CD4-positive, alpha-beta T cell treated with Interleukin-1 beta for 1 hour (primary cell): Measurements from ENCODE around the gene SHMT2.

Experiments
- DNase-seq, 2 donors: peaks; one replicate each; pipeline ENCODE4 v3.0.0-alpha.2; 2020 to 2022

Gene SHMT2

DNA sequence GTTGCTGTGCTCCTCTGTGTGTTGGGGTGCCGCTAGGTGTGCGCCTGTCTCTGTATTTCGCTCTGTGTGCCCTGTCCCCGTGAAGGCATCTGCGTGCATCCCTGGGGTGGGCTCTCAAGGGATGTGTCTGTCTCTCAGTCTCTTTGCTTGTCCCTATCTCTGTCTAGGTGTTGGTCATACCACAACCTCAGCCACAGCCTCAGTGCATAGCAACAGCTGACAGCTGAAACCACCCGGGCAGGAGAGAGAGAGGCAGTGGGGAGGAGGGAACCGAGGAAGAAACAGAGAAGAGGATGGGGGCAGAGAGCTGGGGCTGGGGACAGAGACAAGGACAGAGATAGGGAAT lies 13.9 kb upstream of the SHMT2 start:
- DNase-seq: peak; percentile 56 to 59

DNA sequence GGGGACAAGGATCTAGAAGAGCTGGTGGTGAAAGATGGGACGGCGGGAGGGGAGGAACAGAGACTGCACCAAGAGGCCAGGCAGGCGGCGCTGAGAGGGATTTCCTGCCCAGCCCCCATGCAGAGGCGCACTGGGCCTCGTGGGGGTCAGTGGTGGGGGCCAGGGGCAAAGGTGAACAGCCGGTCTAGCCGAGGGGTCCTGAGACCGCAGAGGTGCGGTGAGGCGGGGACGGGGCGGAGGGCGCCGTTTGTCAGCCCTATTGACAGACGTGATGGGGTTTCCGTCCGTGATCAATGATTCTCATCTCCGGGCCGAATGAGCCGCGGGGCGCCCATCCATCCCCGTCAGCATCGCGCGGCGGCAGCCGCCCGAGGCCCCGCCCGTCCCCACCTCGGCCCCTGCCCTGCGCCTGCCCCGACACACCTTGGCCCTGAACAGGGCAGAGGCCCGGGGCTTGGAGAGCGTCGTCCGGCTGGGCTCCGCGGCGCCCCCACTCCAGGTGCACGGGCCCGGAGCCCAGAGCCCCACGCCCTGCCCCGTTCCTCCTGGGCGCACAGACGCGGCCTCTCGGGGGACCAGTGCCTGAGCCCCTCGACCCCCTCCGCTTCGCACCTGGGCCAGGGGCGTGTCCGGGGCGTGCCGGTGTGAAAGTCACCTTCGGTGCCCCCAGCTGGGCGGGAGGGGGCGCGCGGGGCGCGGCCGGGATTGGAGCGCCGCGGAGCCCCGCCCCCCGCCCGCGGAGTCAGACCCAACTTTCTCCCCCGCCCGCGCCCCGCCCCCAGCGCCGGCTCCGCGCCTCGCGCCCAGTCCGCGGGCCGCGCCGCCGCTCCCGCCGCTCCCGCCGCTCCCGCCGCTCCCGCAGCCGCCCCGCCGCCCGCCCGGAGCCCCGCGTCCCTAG lies 13.2 kb upstream of the SHMT2 start, which contains the start of gene NXPH4:
TSS of gene NXPH4 (plus strand) at position 781 of the 898 bp plus-strand sequence. CDS start 176 bp downstream, outside the sequence.
- DNase-seq: peak; percentile 62 to 71

DNA sequence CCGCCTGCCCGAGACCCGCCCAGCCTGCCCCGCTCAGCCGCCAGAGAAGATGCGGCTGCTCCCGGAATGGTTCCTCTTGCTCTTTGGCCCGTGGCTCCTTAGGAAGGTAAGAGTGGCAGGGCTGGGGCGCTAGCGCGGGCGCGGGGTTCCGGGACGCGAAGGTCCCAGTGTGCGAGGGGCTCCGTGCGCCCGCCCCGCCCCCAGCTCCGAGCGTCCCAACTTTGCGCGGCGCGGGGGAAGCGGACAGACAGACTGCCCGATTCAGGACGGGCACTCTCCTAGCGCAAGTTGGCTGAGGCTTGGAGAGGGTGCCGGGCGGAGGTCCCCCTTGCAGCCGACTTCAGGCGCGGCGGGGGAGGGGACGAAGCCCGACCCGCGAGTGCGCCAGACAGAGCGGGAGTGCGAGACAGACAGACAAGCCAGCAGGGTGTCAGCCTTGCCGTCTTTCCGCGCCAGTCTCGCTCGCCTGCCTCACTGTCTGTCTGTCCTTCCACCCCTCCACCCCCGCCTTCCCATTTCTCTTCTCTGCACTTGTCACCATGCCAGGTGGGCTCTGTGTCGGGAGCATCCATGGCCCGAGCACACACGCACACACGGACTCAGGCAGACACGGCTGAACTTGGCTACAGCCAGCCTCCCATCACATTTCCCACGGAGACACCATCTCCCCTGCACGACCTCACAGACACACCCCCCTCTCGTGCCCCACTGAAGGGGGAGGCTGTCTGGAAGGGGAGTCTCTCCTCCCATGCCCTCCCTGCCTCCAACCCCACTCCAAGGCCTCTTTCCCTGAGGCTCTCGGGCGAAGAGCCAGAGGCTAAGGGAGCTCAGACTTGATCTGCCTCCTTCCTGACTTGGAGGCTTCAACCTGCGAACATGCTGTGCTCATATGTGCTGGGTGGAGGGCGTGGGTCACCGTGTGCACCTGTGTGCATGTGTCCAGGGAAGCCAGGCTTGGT lies 12.3 kb upstream of the SHMT2 start:
- DNase-seq: peak in 1 of 2 donors; percentile 52

DNA sequence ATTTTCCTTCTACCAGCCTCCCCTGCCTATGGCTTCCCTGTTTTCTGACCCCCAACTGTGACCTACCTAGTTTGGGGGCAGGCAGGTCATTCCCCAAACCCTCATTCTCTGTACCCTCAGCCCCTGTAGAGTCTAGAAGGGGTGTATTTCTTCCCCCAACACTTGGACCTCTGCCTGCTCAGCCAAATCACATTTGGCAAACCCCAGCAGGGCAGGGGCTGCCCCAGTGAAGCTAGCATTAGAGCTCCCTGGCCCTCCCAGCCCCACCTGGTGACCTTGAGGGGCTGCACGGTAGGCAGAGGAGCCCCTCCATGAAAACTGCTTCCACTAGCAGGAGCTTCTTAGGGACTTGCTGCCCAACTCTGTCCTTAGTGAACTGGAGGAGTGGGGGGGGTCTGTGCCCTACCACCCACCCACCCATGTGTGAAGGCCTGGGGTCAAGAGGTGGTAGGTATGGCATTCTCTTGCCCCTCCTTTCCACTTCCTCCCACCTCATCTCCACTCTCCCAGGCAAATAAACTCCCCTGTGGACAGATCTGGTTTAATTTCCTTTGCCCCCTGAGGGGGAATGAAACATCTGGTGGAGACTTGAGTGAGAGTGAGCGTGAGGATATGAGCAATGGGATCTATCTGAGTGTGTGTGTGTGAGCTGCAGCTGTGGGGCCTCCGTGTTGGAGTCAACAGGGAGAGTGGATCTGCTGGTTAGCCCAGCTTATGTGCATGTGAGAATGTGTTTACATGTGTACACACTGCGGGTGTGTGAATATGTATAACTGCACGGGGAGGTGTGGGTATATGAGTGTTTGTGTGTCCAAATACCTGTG lies 11.3 kb upstream of the SHMT2 start:
- no peak for DNase-seq

DNA sequence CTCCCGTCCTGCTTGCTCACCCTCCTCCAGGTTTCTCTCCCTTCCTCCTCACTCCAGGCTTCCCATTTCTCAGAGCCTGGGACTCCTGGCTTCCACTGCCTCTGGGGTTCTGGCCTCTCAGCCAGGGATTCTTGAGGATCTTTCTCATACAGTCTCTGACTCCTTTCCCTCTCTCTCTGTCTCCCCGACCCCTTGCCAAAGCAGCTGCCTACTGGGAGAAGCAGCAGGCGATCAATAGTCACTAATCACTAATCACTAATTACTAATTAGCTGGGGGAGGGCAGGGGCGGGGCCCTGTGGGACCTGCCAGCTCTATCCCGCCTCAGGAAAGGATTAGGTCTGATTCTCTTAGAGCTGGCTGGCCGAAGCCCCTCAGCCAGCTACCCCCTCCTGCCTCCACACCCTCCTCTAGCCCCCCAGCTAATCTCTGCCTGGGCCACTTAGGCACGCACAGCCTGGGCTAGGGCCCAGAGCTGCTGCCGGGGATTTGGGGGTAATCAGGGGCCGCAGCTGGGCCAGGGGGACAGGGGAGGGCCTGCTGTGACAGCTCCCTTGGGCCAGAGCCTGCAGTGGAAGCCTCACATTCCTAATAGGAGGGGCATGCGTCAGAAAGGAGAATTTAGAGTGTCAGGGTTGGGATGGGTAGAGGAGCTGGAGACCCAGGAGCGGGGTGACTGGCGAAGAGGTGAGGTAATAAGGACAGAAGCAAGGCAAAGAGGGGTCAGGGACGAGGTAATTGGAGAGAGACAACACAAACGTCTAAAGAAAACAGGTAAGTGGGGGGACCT lies 10.1 kb upstream of the SHMT2 start:
- no peak for DNase-seq

DNA sequence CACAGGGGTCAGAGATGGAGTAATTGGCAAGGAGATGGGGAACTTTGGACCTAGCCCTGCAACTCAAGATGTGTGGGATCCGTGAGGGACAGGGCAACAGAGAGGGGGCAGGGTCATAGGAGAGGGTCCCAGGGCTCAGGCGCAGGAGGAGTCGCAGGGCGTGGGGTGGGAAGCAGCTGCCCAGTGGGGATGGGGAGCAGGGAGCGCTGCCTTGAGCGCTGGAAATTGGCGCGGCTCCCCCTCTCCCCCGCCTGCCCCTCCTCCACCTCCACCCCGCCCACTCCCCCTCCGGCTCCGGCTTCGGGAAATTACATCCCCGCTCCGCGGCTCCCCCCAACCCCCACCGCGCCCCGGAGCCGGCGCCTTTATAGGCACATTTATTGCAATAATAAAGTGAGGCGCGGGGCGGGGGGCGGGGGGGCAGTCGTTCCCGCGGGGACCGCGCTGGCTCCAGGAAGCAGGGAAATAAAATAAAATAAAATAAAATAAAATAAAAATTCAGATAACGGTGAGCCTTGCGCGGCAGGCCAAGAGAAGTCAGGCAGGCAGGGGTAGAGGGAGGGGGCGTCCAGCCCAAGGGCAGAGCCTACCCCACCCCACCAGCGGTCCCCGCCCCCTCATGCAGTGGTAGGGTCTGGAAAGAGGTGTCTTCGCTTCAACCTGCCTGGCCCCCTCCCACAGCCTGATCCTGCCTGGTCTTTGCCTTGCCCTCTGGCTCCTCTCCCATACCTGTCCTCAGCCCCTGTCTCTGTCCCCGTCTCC lies 9.3 kb upstream of the SHMT2 start:
- DNase-seq: no peak

DNA sequence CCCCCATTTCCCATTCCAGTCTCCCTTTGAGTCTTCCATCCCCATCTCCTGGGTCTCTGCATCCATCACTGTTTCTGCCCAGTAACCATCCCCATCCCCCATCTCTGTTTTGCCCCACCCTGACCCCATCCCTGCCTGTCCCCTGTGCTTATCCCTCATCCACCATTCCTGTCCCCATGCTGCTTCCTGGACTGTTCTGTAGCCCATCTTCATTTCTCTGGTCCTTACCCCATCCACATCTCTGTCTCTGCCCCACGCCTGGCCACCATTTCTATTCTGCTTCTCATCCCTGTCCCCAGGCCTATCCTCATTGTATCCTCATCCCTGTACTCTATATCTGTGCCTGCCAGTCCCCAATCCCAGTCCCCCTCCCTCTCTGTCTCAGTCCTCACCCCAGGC lies 8.7 kb upstream of the SHMT2 start:
- DNase-seq: no peak

DNA sequence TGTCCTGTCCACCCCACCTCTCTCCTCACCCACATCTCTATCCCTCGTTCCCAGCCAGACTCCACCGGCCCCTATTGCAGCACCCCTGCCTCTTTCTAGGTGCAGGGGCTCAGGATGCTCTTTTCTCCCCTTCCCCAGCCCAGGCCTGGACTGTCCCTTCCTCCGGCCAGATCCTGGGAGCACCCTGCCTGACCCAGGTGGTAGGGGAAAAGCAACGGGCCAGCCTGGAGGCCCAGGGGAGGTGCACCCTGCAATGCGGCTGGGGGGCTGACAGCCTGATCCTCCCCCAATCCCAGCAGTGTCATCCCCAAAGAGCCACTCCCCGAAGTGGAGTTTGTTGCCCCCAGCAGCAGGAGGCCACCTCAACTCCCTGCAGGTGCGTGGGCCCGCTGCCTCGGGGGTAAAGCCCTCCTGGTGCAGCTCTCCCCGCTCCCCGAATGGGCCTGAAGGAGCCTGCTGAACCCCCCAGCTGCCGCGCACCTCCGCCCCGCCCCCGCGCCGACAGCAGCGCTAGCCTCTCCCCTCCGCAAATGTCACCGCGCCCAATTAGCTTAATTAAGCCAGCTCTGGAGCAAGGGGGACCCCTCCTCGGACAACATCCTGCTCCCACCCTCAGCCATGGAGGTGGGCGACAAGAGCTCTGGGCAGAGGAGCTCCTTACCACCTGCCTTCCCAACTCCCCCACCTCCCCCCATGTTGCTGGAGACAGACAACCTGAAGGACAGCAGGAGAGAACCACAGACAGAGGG lies 8.2 kb upstream of the SHMT2 start:
- DNase-seq: no peak

DNA sequence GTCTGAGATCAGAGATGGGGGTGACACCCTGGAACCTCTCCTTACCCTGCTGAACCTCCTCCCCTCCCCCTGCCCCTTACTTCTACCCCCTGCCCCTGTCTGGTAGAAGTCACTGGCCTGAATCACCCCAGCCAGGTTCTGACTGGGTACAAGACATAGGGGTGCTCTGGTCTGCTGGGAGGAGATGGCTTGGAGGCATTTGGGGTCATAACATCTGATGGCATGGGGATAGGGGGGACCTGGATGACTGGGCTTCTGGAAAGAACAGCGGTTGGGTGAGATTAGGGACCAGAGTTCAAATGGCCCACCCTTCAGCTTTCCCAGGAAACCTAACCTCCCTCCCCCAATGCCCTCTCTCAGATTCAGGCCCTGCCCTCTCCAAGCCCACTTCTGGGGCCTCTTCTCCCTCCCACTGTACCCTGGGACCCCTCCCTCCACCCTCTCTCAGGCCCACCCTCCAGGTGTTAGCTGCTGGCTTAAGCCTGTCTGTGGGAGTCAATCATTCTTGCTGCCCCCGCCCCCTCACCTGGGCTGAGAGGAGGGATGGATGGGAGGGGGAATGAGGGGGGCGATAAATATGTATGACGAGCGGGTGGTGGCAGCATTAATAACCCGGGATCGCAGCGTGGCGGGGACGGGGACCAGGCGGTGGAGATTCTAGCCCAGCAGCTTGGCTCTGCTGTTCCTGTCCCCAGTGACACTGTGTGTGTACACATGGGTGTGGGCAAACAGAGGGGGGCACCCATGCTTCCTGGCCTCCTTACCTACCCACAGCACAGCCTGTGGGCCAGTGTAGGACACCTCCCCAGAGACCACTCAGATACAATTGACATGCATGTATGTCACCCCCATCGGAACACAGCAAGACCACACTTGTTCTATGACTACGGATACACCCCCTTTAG lies 7.0 kb upstream of the SHMT2 start:
- no peak for DNase-seq

DNA sequence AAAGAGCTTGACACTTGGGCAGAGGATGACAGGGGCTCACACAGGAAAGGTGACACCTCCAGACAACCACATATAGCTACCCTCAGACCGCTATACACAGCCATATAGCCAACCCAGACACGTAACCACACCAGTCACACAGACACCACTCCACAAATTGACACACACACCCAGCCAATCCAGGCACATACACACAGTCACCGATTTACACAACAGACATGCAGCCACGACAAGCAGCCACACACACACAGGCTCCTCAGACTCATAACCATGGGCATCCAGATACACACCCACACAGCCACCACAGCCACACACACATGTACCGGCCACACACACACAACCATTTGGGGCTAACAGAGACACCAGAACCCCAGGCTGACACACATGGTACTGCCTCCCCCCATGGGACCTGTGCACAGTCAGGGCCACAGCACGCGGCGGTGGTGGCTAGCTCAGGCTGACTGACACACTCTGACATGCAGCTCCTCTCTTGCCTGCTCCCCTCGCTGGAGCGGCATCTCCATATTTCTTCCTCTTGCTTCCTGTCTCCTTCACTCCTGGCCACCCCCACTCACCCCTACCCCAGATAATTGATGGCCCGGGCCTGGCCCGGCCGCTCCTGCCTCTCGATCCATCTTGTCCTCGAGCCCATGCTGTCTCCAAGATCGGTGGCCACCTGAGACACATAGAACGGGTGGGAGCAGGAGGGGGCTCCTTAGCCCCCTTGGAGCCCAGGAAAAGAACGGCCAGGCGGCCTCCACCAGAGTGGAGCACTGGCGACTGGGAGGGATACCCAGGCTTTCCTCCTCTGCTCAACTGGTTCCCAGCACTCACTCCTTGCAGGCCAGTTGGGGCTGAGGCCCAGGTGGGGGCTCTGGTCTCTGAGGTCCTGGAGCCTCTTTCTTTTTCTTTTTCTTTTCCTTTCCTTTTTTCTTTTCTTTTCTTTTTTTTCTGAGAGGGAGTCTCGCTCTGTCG lies 6.0 kb upstream of the SHMT2 start:
- DNase-seq: peak; percentile 63 to 66

DNA sequence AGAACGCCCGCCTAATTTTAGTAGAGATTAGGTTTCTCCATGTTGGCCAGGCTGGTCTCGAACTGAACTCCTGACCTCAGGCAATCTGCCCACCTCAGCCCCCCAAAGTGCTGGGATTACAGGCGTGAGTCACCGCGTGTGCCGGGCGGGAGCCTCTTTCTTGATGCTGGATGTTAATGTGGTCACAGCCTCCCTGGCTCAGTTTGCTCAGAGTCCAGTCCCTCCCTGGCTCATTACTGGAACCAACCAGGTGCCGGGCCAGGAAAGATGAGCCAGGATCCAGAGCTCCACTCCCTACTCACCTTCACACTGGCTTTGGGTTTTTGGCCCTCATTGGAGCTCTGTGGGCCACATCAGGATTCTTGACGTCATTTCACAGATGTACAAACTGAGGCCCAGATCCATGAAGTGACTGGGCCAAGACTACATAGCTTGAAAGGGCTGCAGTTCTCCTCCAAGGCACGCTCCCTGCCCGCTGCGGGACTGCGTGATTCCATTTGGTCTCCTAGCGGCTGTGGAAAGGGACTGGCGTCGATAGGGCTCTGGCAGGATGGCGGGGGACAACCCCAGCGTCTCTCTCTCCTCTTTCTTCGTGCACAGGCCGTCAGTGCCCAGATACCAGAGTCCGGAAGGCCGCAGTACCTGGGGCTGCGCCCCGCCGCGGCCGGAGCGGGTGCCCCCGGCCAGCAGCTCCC lies 5.1 kb upstream of the SHMT2 start:
- DNase-seq: no peak

DNA sequence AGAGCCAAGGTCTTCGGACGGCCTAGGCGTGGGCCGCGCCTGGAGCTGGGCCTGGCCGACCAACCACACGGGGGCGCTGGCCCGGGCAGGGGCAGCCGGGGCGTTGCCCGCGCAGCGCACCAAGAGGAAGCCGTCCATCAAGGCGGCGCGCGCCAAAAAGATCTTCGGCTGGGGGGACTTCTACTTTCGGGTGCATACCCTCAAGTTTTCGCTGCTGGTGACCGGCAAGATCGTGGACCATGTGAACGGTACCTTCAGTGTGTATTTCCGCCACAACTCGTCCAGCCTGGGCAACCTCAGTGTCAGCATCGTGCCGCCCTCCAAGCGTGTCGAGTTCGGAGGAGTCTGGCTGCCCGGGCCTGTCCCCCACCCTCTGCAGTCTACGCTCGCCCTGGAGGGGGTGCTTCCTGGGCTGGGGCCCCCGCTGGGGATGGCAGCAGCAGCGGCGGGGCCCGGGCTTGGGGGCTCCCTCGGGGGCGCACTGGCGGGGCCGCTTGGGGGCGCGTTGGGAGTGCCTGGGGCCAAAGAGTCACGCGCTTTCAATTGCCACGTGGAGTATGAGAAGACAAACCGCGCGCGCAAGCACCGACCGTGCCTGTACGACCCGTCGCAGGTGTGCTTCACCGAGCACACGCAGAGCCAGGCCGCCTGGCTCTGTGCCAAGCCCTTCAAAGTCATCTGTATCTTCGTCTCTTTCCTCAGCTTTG lies 4.4 kb upstream of the SHMT2 start:
- DNase-seq: peak; percentile 61 to 75

DNA sequence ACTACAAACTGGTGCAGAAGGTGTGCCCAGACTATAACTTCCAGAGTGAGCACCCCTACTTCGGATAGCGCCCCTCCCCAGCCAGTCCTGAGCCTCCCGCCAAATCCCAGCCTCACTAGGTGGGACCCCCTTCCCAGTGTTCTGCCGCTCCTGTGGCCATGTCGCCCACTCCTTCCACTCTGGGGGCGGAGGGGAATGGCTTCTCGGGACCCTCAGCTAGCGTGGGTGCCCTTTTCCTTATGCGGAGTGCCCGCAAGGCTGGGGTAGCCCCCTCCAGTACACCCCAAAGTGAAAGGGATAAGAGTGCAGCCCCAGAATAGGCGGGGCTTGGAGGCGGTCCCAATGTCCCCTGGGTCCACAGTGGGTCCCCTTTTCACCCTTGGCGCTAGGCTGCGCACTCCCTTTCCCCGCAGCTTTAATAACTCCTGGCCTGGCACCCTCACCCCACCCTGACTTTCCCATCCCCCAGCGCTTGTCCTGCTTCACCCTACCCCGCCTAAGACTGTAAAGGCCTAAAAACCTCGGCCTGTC lies 3.8 kb upstream of the SHMT2 start:
- no peak for DNase-seq

DNA sequence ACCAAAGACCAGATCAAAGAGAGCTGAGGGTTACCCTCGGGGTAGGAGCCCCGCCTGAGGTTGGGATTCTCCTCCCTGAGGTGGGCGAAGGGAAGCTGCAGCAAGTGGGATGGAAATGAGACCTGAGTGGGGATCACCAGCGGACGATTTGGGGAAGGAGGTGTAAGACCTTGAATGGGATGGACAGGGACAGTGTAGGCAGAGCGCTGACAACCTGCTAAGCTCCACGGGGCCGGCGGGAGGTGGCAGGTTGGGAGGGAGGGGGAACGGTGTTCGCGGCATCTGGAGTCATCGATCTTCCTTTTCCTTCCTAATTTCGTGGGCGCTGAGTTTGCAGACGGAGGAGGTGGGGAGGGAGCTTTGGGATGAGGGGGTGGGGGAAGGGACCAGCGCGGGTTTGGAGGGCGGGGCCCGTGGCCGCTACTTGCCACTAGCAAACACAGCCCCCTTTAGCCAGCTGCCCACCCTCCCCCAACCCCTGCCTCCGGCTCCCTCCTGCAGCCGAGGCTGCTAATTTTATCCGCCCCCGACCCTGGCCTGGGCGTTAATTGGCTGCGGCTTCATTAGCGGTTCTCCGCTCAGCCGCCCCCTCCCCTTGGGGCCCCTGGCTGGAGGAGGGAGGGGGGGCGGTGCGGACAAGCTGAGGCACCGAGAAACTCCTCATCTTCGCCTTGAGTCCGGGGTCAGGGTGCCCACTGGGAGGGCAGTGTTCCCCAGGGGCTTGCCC lies 2.8 kb upstream of the SHMT2 start:
- DNase-seq: no peak

DNA sequence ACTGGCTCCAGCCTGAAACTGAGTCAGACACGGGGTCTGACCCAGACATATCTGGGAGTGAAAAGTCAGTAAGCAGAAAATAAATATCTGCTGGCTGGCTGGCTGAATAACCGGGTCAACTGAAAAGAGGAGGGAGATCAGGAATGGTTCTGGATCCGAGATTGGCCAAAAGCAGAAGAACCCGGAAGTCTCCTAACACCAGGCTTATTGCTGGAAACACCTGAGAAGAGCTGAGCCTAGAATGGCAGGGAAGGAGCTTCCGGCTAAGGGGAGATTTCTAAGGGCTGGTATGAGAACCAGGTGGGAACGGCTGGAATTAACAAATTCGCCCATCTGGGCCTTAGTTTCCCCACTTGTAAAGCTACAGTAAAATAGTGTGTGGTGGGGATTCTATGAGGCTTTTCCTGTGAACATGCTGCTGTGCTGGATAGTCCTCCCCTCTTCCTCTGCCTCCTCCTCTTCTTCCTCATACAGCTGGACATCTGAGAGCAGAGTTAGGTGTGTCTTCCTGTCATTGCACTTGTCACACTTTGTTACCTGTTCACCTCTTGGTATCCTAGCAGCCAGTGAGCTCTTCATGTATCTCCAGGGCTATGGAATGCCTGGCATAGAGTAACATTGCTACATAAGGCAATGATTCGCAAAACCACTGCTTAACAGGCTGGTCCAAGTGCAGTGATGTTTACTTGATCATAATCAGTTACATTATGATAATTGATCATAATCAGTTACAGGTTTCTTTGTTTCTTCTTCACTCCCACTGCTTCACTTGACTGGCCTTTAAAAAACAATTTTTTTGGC lies 2.0 kb upstream of the SHMT2 start:
- DNase-seq: no peak
